Measurements from ENCODE around the gene PAN2.
"Not testable (repeated sequence)": the region's sequence is repeated elsewhere in the genome, so short reads cannot be mapped to it uniquely, and the experiment has no call there.

PAN2 gene

GRCh38 chr12:56315249-56315621 is 18.6 kb downstream of the PAN2 start:
- no peak for DNase-seq (ENCODE audit: extremely low read depth in 1 of 2, low read depth in 1 of 2)

GRCh38 chr12:56311003-56311402 is 22.8 kb downstream of the PAN2 start:
- no peak for DNase-seq (ENCODE audit: extremely low read depth in 1 of 2, low read depth in 1 of 2)

GRCh38 chr12:56308714-56309113 is 25.1 kb downstream of the PAN2 start:
- no peak for DNase-seq (ENCODE audit: extremely low read depth in 1 of 2, low read depth in 1 of 2)

- DNase-seq (ENCODE audit: extremely low read depth in 1 of 2, low read depth in 1 of 2), result no peak
Measured at GRCh38 chr12:56307221-56307965, 26.4 kb downstream of the PAN2 start.

GRCh38 chr12:56304872-56305590 is 28.8 kb downstream of the PAN2 start:
- no peak for DNase-seq (ENCODE audit: extremely low read depth in 1 of 2, low read depth in 1 of 2)

- DNase-seq (ENCODE audit: extremely low read depth in 1 of 2, low read depth in 1 of 2), result no peak
Measured at GRCh38 chr12:56304276-56304675, 29.5 kb downstream of the PAN2 start.

GRCh38 chr12:56300644-56301464 is 32.9 kb downstream of the PAN2 start:
- DNase-seq (ENCODE audit: extremely low read depth in 1 of 2, low read depth in 1 of 2), result no peak

GRCh38 chr12:56299853-56300643 is 33.8 kb downstream of the PAN2 start, which contains the start of gene CS:
TSS of gene CS (minus strand) at chr12:56300330. CDS start at chr12:56300201, 129 bp downstream.
- DNase-seq (ENCODE audit: extremely low read depth in 1 of 2, low read depth in 1 of 2), result peak; percentile 97 to 98

- DNase-seq (ENCODE audit: extremely low read depth in 1 of 2, low read depth in 1 of 2), result no peak
Measured at GRCh38 chr12:56299308-56299852, 34.4 kb downstream of the PAN2 start.

GRCh38 chr12:56298828-56299227 is 35.0 kb downstream of the PAN2 start:
- DNase-seq (ENCODE audit: extremely low read depth in 1 of 2, low read depth in 1 of 2), result no peak

GRCh38 chr12:56297400-56297799 is 36.4 kb downstream of the PAN2 start:
- no peak for DNase-seq (ENCODE audit: extremely low read depth in 1 of 2, low read depth in 1 of 2)

- DNase-seq (ENCODE audit: extremely low read depth in 1 of 2, low read depth in 1 of 2), result no peak
Measured at GRCh38 chr12:56296295-56296694, 37.5 kb downstream of the PAN2 start.

GRCh38 chr12:56293795-56294194 is 40.0 kb downstream of the PAN2 start:
- no peak for DNase-seq (ENCODE audit: extremely low read depth in 1 of 2, low read depth in 1 of 2)

GRCh38 chr12:56288705-56289387 is 45.0 kb downstream of the PAN2 start:
- DNase-seq (ENCODE audit: extremely low read depth in 1 of 2, low read depth in 1 of 2), result no peak

GRCh38 chr12:56286044-56286830 is 47.6 kb downstream of the PAN2 start:
- no peak for DNase-seq (ENCODE audit: extremely low read depth in 1 of 2, low read depth in 1 of 2)

GRCh38 chr12:56284263-56284662 is 49.5 kb downstream of the PAN2 start:
- not testable (repeated sequence) for DNase-seq (ENCODE audit: extremely low read depth in 1 of 2, low read depth in 1 of 2)

- DNase-seq (ENCODE audit: extremely low read depth in 1 of 2, low read depth in 1 of 2), result no peak
Measured at GRCh38 chr12:56282579-56282978, 51.2 kb downstream of the PAN2 start.

- DNase-seq (ENCODE audit: extremely low read depth in 1 of 2, low read depth in 1 of 2), result no peak
Measured at GRCh38 chr12:56282030-56282429, 51.8 kb downstream of the PAN2 start.

- no peak for DNase-seq (ENCODE audit: extremely low read depth in 1 of 2, low read depth in 1 of 2)
Measured at GRCh38 chr12:56280849-56281248, 53.0 kb downstream of the PAN2 start.

Measured in activated CD8-positive, alpha-beta memory T cell treated with anti-CD3 and anti-CD28 coated beads for 1 hour (primary cell).